HG03558 (cell line): Measurements from ENCODE around the gene FLRT2.

Source experiments
- ATAC-seq: cut with Tn5 transposase; IDR thresholded peaks from one replicate; pipeline ENCODE4 v1.9.1; 2021; ENCODE audit warnings: moderate number of reproducible peaks; ENCODE audit not compliant: unreplicated experiment; ENCODE audit errors: extremely low read depth

FLRT2 gene

GRCh38 chr14:85587151-85587711 lies 57.3 kb downstream of the FLRT2 start:
- no peak for ATAC-seq

- no peak for ATAC-seq
These were observed 60.8 kb downstream of the FLRT2 start for GRCh38 chr14:85590784-85591183.

GRCh38 chr14:85594217-85594616 lies 64.3 kb downstream of the FLRT2 start:
- ATAC-seq, result no peak

GRCh38 chr14:85595981-85596380 lies 66.0 kb downstream of the FLRT2 start:
- ATAC-seq, result no peak

GRCh38 chr14:85596562-85596961 lies 66.6 kb downstream of the FLRT2 start:
- ATAC-seq, result no peak

- no peak for ATAC-seq
These were observed 67.8 kb downstream of the FLRT2 start for GRCh38 chr14:85597701-85598100.

GRCh38 chr14:85599939-85600338 lies 70.0 kb downstream of the FLRT2 start:
- no peak for ATAC-seq

- ATAC-seq, result no peak
These were observed 71.3 kb downstream of the FLRT2 start for GRCh38 chr14:85601246-85601645.

GRCh38 chr14:85601690-85602089 lies 71.7 kb downstream of the FLRT2 start:
- no peak for ATAC-seq

GRCh38 chr14:85602345-85602744 lies 72.4 kb downstream of the FLRT2 start:
- no peak for ATAC-seq

GRCh38 chr14:85604021-85604420 lies 74.1 kb downstream of the FLRT2 start:
- no peak for ATAC-seq

GRCh38 chr14:85604714-85605113 lies 74.8 kb downstream of the FLRT2 start:
- ATAC-seq, result no peak

- no peak for ATAC-seq
These were observed 77.7 kb downstream of the FLRT2 start for GRCh38 chr14:85607651-85608081.

GRCh38 chr14:85613496-85613895 lies 83.6 kb downstream of the FLRT2 start:
- ATAC-seq, result no peak

GRCh38 chr14:85616386-85616885 lies 86.5 kb downstream of the FLRT2 start:
- no peak for ATAC-seq

GRCh38 chr14:85616886-85617285 lies 86.9 kb downstream of the FLRT2 start:
- ATAC-seq, result no peak

- ATAC-seq, result no peak
These were observed 87.8 kb downstream of the FLRT2 start for GRCh38 chr14:85617791-85618190.

- ATAC-seq, result no peak
These were observed 88.4 kb downstream of the FLRT2 start for GRCh38 chr14:85618390-85618789.

- no peak for ATAC-seq
These were observed 89.0 kb downstream of the FLRT2 start for GRCh38 chr14:85618978-85619377.

- no peak for ATAC-seq
These were observed 89.9 kb downstream of the FLRT2 start for GRCh38 chr14:85619851-85620250.

GRCh38 chr14:85620947-85621346 lies 91.0 kb downstream of the FLRT2 start:
- no peak for ATAC-seq

- no peak for ATAC-seq
These were observed 92.2 kb downstream of the FLRT2 start for GRCh38 chr14:85622106-85622505.
